Measurements from ENCODE around the gene GPR21. TPM values are rescaled to one million over a fixed set of nuclear protein-coding genes. Genes with fewer than 3 reads are reported as not detected.

Gene GPR21
- under 1 TPM in 2 of 4 donors, not detected in 2; 0.62 to 0.65 TPM for polyA plus RNA-seq (ENCODE audit: insufficient read length in 4 of 4)

- DNase-seq (ENCODE audit: low read depth in 4 of 4, low spot score in 2 of 4), result no peak
Observed at GRCh38 chr9:123033352-123033751, at the start of gene GPR21. TSS of gene GPR21 (plus strand) at chr9:123033667. CDS start at chr9:123034567, 900 bp downstream.

GRCh38 chr9:122986010-122986409, 47.5 kb upstream of the GPR21 start:
- DNase-seq (ENCODE audit: low read depth in 4 of 4, low spot score in 2 of 4), result no peak

GRCh38 chr9:122988141-122988540, 45.3 kb upstream of the GPR21 start:
- DNase-seq (ENCODE audit: low read depth in 4 of 4, low spot score in 2 of 4), result no peak

- no peak for DNase-seq (ENCODE audit: low read depth in 4 of 4, low spot score in 2 of 4)
Observed at GRCh38 chr9:122988920-122989621, 44.4 kb upstream of the GPR21 start.

GRCh38 chr9:122991370-122991830, 42.1 kb upstream of the GPR21 start:
- peak in 1 of 4 donors; percentile 16 for DNase-seq (ENCODE audit: low read depth in 4 of 4, low spot score in 2 of 4)

- DNase-seq (ENCODE audit: low read depth in 4 of 4, low spot score in 2 of 4), result no peak
Observed at GRCh38 chr9:122996586-122996985, 36.9 kb upstream of the GPR21 start.

- no peak for DNase-seq (ENCODE audit: low read depth in 4 of 4, low spot score in 2 of 4)
Observed at GRCh38 chr9:122998448-122998847, 35.0 kb upstream of the GPR21 start.

- no peak for DNase-seq (ENCODE audit: low read depth in 4 of 4, low spot score in 2 of 4)
Observed at GRCh38 chr9:123000371-123001068, 32.9 kb upstream of the GPR21 start.

GRCh38 chr9:123002754-123003153, 30.7 kb upstream of the GPR21 start:
- peak in 2 of 4 donors; percentile 7 to 23 for DNase-seq (ENCODE audit: low read depth in 4 of 4, low spot score in 2 of 4)

- DNase-seq (ENCODE audit: low read depth in 4 of 4, low spot score in 2 of 4), result no peak
Observed at GRCh38 chr9:123003466-123003865, 30.0 kb upstream of the GPR21 start.

- DNase-seq (ENCODE audit: low read depth in 4 of 4, low spot score in 2 of 4), result no peak
Observed at GRCh38 chr9:123005964-123006363, 27.5 kb upstream of the GPR21 start.

- no peak for DNase-seq (ENCODE audit: low read depth in 4 of 4, low spot score in 2 of 4)
Observed at GRCh38 chr9:123007269-123007668, 26.2 kb upstream of the GPR21 start.

- no peak for DNase-seq (ENCODE audit: low read depth in 4 of 4, low spot score in 2 of 4)
Observed at GRCh38 chr9:123008909-123009308, 24.6 kb upstream of the GPR21 start.

GRCh38 chr9:123011380-123011779, 22.1 kb upstream of the GPR21 start:
- DNase-seq (ENCODE audit: low read depth in 4 of 4, low spot score in 2 of 4), result no peak

GRCh38 chr9:123011878-123012528, 21.5 kb upstream of the GPR21 start:
- DNase-seq (ENCODE audit: low read depth in 4 of 4, low spot score in 2 of 4), result no peak

- no peak for DNase-seq (ENCODE audit: low read depth in 4 of 4, low spot score in 2 of 4)
Observed at GRCh38 chr9:123016631-123017030, 16.8 kb upstream of the GPR21 start.

- DNase-seq (ENCODE audit: low read depth in 4 of 4, low spot score in 2 of 4), result no peak
Observed at GRCh38 chr9:123020796-123021195, 12.7 kb upstream of the GPR21 start.

- DNase-seq (ENCODE audit: low read depth in 4 of 4, low spot score in 2 of 4), result no peak
Observed at GRCh38 chr9:123026425-123026824, 7.0 kb upstream of the GPR21 start.

- DNase-seq (ENCODE audit: low read depth in 4 of 4, low spot score in 2 of 4), result no peak
Observed at GRCh38 chr9:123027517-123027916, 6.0 kb upstream of the GPR21 start.

- no peak for DNase-seq (ENCODE audit: low read depth in 4 of 4, low spot score in 2 of 4)
Observed at GRCh38 chr9:123028136-123028535, 5.3 kb upstream of the GPR21 start.

- DNase-seq (ENCODE audit: low read depth in 4 of 4, low spot score in 2 of 4), result no peak
Observed at GRCh38 chr9:123028973-123029372, 4.5 kb upstream of the GPR21 start.
